Hepatocyte (in vitro differentiated cells): ENCODE results near the gene KLHL12. TPM values are rescaled to one million over a fixed set of nuclear protein-coding genes. Genes with fewer than 3 reads are reported as not detected.

ENCODE experiments used
- DNase-seq: peaks from one replicate; pipeline ENCODE4 v3.0.0-alpha.2; 2016; ENCODE audit warnings: low spot score
- H2AFZ ChIP-seq: fragments of 200-600 bp; sonication (generic); 2 replicates; pipeline ENCODE4 v1.6.0; 2016; ENCODE audit warnings: antibody characterized with exemption, mild to moderate bottlenecking
- H3K27ac ChIP-seq: fragments of 200-600 bp; sonication (generic); 2 replicates; pipeline ENCODE4 v1.5.1; 2016; ENCODE audit warnings: mild to moderate bottlenecking
- H3K27me3 ChIP-seq: fragments of 200-600 bp; sonication (generic); 2 replicates; pipeline ENCODE4 v1.6.1; 2016
- H3K36me3 ChIP-seq: fragments of 200-600 bp; sonication (generic); replicated peaks from 2 replicates; pipeline ENCODE4 v1.5.1; 2016; ENCODE audit warnings: low read depth; ENCODE audit not compliant: insufficient read depth
- H3K4me1 ChIP-seq: fragments of 200-600 bp; sonication (generic); 2 replicates; pipeline ENCODE4 v1.5.1; 2016; ENCODE audit warnings: mild to moderate bottlenecking, moderate library complexity; ENCODE audit not compliant: insufficient read depth
- H3K4me2 ChIP-seq: fragments of 200-600 bp; sonication (generic); 2 replicates; pipeline ENCODE4 v1.6.0; 2016
- H3K4me3 ChIP-seq: fragments of 200-600 bp; sonication (generic); 2 replicates; pipeline ENCODE4 v1.5.1; 2016; ENCODE audit warnings: mild to moderate bottlenecking
- H3K79me2 ChIP-seq: fragments of 200-600 bp; sonication (generic); 2 replicates; pipeline ENCODE4 v1.6.0; 2017; ENCODE audit warnings: mild to moderate bottlenecking
- H3K9me2 ChIP-seq: fragments of 200-600 bp; sonication (generic); replicated peaks from 2 replicates; pipeline ENCODE4 v1.6.0; 2017; ENCODE audit warnings: mild to moderate bottlenecking; ENCODE audit not compliant: insufficient read depth
- H3K9me3 ChIP-seq: fragments of 200-600 bp; sonication (generic); 2 replicates; pipeline ENCODE4 v1.5.1; 2016; ENCODE audit warnings: low read depth, mild to moderate bottlenecking
- H4K20me1 ChIP-seq: fragments of 200-600 bp; sonication (generic); 2 replicates; pipeline ENCODE4 v1.6.0; 2016; ENCODE audit warnings: mild to moderate bottlenecking; ENCODE audit not compliant: insufficient read depth, poor library complexity, severe bottlenecking
- CTCF ChIP-seq: fragments of 200-600 bp; sonication (generic); IDR thresholded peaks from 2 replicates; pipeline ENCODE4 v1.5.1; 2016; ENCODE audit warnings: antibody characterized with exemption, mild to moderate bottlenecking; ENCODE audit not compliant: poor library complexity
- EZH2 ChIP-seq: fragments of 200-600 bp; sonication (generic); IDR thresholded peaks from 2 replicates; pipeline ENCODE4 v1.6.1; 2016; ENCODE audit warnings: antibody characterized with exemption, mild to moderate bottlenecking, borderline replicate concordance
- EZH2phosphoT487 ChIP-seq: fragments of 200-600 bp; sonication (generic); IDR thresholded peaks from one replicate; pipeline ENCODE4 v1.6.1; 2018; ENCODE audit warnings: antibody characterized with exemption, mild to moderate bottlenecking, low read depth, moderate library complexity; ENCODE audit not compliant: unreplicated experiment, severe bottlenecking
- WGBS: methylation state at CpG from one replicate; pipeline ENCODE4 v1.1.6; 2016; ENCODE audit warnings: low lambda C conversion rate; ENCODE audit errors: missing lambda C conversion rate; 5-methylcytosine and 5-hydroxymethylcytosine counted together
- polyA plus RNA-seq: library from polyadenylated mRNA; unstranded; fragments of >200 nt; fragmentation: Nextera tagmentation; extraction: Ambion mirVana; gene quantifications from 2 replicates; pipeline ENCODE4 v1.2.1, GENCODE V29; 2016
- total RNA-seq: library from RNA; depleted of rRNA; stranded (reverse); fragments of >200 nt; gene quantifications from 2 replicates; pipeline ENCODE4 v1.2.3, GENCODE V29; 2014

Gene KLHL12
- total RNA-seq (21.6 and 23.4 TPM in 2 replicates), polyA plus RNA-seq (12.7 and 15.1 TPM in 2 replicates)

- DNase-seq = peak; percentile 99
- H3K9me3 ChIP-seq = no peaks in the 10 kb centered on the region
- peak within 1 kb of the TSS; percentile 96 for H3K27ac ChIP-seq
- H4K20me1 ChIP-seq = no peaks in the 10 kb centered on the region
- H3K4me1 ChIP-seq = peaks cover 4% of the 10 kb centered on the region
- H3K27me3 ChIP-seq = no peaks in the 10 kb centered on the region
- H3K79me2 ChIP-seq = peaks cover 28% of the 10 kb centered on the region
- H3K4me3 ChIP-seq = peak within 1 kb of the TSS; percentile 78
- H3K36me3 ChIP-seq = no peaks in the 10 kb centered on the region
- peak within 1 kb of the TSS; percentile 85 for H2AFZ ChIP-seq
- WGBS = 2% methylated on average over 57 of the region's 57 CpGs
- TF ChIP-seq EZH2 = no peak
- TF ChIP-seq CTCF = peak; percentile 65
- H3K9me2 ChIP-seq = no peaks in the 10 kb centered on the region
- peak within 1 kb of the TSS; percentile 80 for H3K4me2 ChIP-seq
Observed at GRCh38 chr1:202926581-202927491, at the start of gene KLHL12. KLHL12 (minus strand) TSS chr1:202927234; CDS start chr1:202925162, 2,072 bp downstream.

GRCh38 chr1:202976633-202977032, 49.6 kb upstream of the KLHL12 start:
- no peak overlapping the region for H3K27ac ChIP-seq
- H3K9me3 ChIP-seq = no peaks in the 10 kb centered on the region
- no peak overlapping the region for H3K4me3 ChIP-seq
- no peaks in the 10 kb centered on the region for H3K36me3 ChIP-seq
- H3K79me2 ChIP-seq = no peaks in the 10 kb centered on the region
- H3K4me1 ChIP-seq = no peaks in the 10 kb centered on the region
- H3K27me3 ChIP-seq = peaks cover 27% of the 10 kb centered on the region
- WGBS = 51% methylated on average over 3 of the region's 3 CpGs
- H3K4me2 ChIP-seq = no peak overlapping the region
- TF ChIP-seq EZH2phosphoT487 = no peak
- TF ChIP-seq EZH2 = no peak
- no peak for TF ChIP-seq CTCF
- DNase-seq = no peak
- H4K20me1 ChIP-seq = no peaks in the 10 kb centered on the region
- H3K9me2 ChIP-seq = no peaks in the 10 kb centered on the region
- H2AFZ ChIP-seq = no peak overlapping the region

GRCh38 chr1:202974856-202975255, 47.8 kb upstream of the KLHL12 start:
- 87% methylated on average over 3 of the region's 3 CpGs for WGBS
- H2AFZ ChIP-seq = no peak overlapping the region
- no peak overlapping the region for H3K27ac ChIP-seq
- no peaks in the 10 kb centered on the region for H3K36me3 ChIP-seq
- no peaks in the 10 kb centered on the region for H3K4me1 ChIP-seq
- no peaks in the 10 kb centered on the region for H3K9me3 ChIP-seq
- DNase-seq = no peak
- no peak overlapping the region for H3K4me2 ChIP-seq
- no peak for TF ChIP-seq CTCF
- no peak for TF ChIP-seq EZH2phosphoT487
- no peak for TF ChIP-seq EZH2
- no peaks in the 10 kb centered on the region for H3K79me2 ChIP-seq
- no peaks in the 10 kb centered on the region for H3K9me2 ChIP-seq
- H3K27me3 ChIP-seq = peaks cover 27% of the 10 kb centered on the region
- no peaks in the 10 kb centered on the region for H4K20me1 ChIP-seq
- H3K4me3 ChIP-seq = no peak overlapping the region
